NCI-H748 treated with DMSO at 0.1 percent for 48 hours (cell line): ENCODE results near the gene SCGB1D4.
"Not testable (repeated sequence)": the region's sequence is repeated elsewhere in the genome, so short reads cannot be mapped to it uniquely, and the experiment has no call there.

Source experiments
- DNase-seq: peaks from one replicate; lab custom pipeline; 2025; lab: John Stamatoyannopoulos, UW

SCGB1D4 gene

GRCh38 chr11:62298975-62299374 is at the start of gene SCGB1D4:
SCGB1D4 (minus strand) TSS chr11:62299075; CDS start chr11:62299010, 65 bp downstream.
- DNase-seq = no peak

DNA sequence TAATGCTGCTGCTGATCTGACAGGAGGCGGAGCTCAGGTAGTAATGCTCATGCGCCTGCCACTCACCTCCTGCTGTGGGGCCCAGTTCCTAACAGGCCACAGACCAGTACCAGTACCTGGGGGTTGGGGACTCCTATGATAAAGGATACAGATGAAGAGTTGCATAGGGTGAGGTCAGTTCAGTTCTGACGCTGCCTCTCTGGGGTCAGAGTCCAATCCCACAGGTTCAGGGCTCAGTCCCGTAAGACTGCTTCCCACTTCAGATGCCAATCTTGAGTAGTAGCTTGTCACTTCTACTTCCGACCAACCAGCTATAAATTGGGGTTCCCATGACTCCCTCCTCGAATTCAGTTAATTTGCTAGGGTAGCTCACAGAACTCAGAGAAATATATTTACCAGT is 47.0 kb upstream of the SCGB1D4 start:
- no peak for DNase-seq

DNA sequence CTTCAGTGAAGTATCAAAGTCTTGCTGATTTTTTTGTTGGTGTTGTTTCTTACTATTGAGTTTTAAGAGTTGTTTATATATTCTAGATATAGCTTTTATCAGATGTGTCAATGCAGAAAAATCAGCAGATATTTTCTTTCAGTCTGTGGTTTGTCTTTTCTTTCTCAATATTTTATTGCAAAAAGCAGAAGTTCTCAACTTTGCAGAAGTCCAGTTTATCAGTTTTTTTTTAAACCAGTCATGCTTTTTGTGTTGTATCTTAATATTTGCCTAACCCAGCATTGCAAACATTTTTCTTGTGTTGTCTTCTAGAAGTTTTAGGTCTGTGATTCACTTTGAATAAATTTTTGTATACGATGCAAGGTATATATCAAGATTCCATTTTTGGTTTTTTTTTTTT is 45.3 kb upstream of the SCGB1D4 start:
- no peak for DNase-seq

GRCh38 chr11:62343646-62344190 is 44.8 kb upstream of the SCGB1D4 start:
- DNase-seq = not testable (repeated sequence)

- DNase-seq = no peak
Observed at GRCh38 chr11:62341588-62341987, 42.7 kb upstream of the SCGB1D4 start.

DNA sequence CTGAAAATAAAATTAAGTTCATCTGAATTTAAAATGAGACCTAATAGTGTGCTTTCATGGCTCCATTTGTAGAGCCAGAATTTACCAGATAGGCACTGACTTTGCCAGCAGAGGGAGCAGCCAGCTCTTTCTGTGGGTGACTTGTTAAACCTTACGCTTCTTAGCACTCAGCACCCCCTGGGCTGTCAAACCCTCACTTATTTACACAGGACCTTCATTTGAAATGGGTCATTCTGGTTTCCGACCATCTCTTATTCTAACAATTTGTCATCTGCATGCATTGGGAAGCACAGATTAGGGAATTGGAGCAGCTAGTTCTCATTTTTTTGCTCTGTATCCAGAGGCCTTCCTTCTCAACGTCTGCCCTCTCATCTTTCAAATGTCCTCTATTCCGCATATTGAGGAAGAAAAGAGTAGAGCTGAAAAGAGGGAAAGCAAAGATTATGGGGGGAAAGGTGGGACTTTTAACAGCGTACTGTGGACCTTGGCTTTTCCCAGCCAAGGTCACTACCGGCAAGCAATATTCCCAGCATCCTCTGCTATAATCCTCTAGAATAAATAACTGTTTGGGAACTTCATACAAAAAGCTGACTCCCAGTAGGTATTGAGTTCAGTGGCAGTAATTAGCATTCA is 41.5 kb upstream of the SCGB1D4 start:
- DNase-seq = no peak

- no peak for DNase-seq
Observed at GRCh38 chr11:62338218-62338617, 39.3 kb upstream of the SCGB1D4 start.

DNA sequence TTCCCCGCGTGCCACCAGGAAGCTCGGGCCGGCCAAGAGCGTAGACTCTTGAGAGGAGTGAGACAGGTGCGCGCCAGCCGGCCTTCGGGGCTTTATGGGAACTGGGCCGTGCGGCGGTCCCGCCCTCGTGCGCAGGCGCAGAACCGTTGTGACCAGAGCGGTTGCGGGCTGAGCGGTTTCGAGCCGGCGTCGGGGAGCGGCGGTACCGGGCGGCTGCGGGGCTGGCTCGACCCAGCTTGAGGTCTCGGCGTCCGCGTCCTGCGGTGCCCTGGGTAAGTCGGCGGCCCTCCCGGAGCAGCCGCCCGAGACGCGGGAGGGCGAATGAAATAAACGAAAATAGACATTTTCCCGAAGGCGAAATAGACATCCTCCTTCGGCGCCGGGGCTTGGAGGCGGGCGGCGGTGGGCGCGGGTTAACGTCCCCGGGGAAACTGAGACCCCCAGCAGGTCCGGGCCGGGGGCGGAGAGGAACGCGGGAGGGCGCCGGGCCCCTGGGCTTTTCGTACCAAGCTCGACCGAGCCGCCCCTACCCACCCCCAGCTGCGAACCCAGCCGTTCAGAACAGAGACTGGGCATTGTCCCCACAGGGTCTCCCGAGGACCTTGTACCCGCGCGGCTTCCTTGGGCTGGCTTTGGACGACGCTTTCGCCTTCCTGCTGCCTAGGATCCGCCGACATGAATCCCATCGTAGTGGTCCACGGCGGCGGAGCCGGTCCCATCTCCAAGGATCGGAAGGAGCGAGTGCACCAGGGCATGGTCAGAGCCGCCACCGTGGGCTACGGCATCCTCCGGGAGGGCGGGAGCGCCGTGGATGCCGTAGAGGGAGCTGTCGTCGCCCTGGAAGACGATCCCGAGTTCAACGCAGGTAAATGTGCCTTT is 38.7 kb upstream of the SCGB1D4 start, which contains the start of gene ASRGL1:
TSS of gene ASRGL1 (plus strand) at position 146 of the 879 bp plus-strand sequence. CDS start at position 676, 530 bp downstream.
- DNase-seq = peak; percentile 77

GRCh38 chr11:62336949-62337302 is 38.1 kb upstream of the SCGB1D4 start:
- not testable (repeated sequence) for DNase-seq

DNA sequence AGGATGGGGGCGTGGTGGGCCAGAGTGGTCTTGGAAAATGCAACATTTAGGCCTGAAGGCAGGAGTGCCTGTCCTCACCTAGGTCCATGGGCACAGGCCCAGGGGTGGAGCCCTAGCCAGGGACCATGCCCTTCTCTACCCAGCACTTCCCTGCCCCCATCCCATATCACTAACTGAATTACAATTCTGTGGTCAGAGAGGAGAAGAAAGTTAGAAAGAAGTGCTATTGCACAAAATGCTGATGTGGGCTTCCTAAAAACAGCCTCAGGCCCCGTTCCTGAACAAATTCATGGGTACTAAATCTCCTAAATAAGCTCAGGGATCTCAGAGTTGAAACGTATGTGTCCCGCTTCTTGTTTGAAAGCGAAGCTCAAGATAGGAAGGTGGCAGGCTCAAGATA is 34.9 kb upstream of the SCGB1D4 start:
- DNase-seq = no peak

- DNase-seq = not testable (repeated sequence)
Observed at GRCh38 chr11:62331264-62331663, 32.4 kb upstream of the SCGB1D4 start.

- not testable (repeated sequence) for DNase-seq
Observed at GRCh38 chr11:62327541-62327940, 28.7 kb upstream of the SCGB1D4 start.

- DNase-seq = not testable (repeated sequence)
Observed at GRCh38 chr11:62326719-62327118, 27.8 kb upstream of the SCGB1D4 start.

DNA sequence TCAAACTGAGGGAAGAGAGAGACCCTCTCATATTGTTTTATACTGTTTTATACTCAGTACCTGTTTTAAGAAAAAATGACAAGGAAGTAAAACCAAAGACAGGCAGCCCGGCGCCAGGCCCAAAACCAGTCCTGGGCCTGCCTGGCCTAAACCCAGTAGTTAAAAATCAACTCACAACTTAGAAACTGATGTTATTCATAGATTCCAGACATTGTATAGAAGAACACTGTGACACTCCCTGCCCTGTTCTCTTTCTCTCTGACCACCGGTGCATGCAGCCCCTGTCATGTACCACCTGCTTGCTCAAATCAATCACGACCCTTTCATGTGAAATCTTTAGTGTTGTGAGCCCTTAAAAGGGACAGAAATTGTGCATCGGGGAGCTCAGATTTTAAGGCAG is 26.9 kb upstream of the SCGB1D4 start:
- DNase-seq = not testable (repeated sequence)

DNA sequence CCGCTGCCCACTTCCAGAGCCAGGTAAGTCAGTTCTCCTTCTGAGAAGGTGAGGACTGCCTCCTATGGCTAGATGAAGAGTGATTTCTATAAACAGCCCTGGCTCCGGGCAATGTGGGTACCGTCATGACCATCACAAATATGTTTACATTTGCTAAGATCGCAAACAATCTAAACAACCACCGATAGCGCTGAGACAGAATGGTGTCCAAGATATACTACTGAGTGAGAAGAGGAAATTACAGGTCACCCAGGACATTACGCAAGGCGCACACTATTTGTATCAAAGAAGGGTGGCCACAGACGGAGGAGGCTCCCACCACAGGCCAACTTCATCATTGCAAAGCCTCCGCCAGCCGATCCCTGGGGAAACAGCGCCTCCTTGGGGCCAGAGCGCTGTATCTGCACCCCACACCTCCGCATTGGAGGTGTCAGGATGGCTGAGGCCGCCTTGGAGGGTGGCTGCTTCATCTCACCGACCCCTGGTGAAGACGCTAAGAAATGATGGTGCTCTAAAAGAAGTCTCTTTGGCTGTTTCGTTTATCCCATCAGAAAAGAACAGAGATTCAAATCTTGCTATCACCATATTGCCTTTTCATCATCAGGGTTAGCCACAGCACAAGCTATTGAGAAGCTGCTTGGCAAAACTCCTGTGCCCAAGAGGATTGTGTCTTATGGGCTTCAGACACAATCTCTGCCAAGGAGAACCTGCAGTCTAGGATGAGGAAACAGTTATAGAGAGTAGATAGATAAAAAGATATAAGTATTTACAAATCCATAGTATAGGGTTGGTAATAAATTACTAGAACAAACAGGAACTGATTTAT is 26.1 kb upstream of the SCGB1D4 start:
- no peak for DNase-seq

- DNase-seq = no peak
Observed at GRCh38 chr11:62322524-62322923, 23.6 kb upstream of the SCGB1D4 start.

- DNase-seq = no peak
Observed at GRCh38 chr11:62315431-62315830, 16.6 kb upstream of the SCGB1D4 start.

GRCh38 chr11:62309991-62310390 is 11.1 kb upstream of the SCGB1D4 start:
- no peak for DNase-seq

- no peak for DNase-seq
Observed at GRCh38 chr11:62307950-62308349, 9.1 kb upstream of the SCGB1D4 start.

DNA sequence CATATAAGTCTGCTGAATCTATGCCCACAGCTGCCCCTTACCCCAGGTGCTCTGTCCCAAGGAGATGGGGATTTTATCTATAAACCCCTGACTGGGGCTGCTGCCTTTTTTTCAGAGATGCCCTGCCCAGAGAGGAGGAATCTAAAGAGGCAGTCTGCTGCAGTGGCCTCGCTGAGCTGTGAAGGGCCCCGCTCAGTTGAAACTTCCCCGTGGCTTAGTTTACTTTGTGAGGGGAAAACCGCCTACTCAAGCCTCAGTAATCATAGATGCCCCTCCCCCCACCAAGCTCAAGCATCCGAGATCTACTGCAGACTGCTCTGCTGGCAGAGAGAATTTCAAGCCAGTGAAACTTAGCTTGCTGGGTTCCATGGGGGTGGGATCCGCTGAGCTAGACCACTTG is 7.4 kb upstream of the SCGB1D4 start:
- no peak for DNase-seq

- no peak for DNase-seq
Observed at GRCh38 chr11:62295504-62295903, 3.4 kb downstream of the SCGB1D4 start.

GRCh38 chr11:62280452-62280851 is 18.4 kb downstream of the SCGB1D4 start:
- no peak for DNase-seq
